Measurements from ENCODE around the gene CLCN1. TPM values are rescaled to one million over a fixed set of nuclear protein-coding genes. Genes with fewer than 3 reads are reported as not detected.

CLCN1 gene
- total RNA-seq, 1 donor from 2014 or later = not detected

DNA sequence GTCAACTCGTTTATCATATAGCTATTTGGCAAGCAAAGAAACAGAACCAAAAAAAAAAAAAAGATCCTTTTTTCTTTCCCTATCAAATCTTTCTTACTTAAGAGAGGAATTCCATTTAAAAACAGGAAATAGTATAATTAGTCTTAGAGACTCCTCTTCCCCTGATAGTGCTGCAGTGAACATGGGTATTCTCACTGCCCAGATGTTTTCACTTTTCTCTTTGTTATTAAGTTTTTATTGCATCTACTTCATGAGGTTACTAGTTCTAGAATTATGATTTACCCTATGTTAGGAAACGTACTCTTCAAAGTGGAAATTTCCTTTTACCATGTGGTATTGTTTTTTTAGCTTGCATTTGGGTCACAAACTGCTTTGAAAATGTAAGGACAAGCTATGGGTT, 19.2 kb upstream of the CLCN1 start:
- Mint-ChIP-seq H3K4me3 (no peak overlapping the region), H3K4me1 (no peaks in the 10 kb centered on the region), H3K36me3 (peaks cover 57% of the 10 kb centered on the region), H3K27ac (no peak overlapping the region), H3K9me3 (no peaks in the 10 kb centered on the region), H3K27me3 (ENCODE audit: insufficient read depth, low read depth) (peaks cover 4% of the 10 kb centered on the region)
- Histone ChIP-seq H2AFZ (replicated peaks) (no peak overlapping the region), H3K9ac (no peak overlapping the region), H4K20me1 (ENCODE audit: low read depth) (peaks cover 3% of the 10 kb centered on the region), H3K27me3 (no peaks in the 10 kb centered on the region), H3F3A (ENCODE audit: low read depth) (peaks cover 10% of the 10 kb centered on the region), H3K4me2 (no peak overlapping the region), H3K9me3 (ENCODE audit: low read depth) (no peaks in the 10 kb centered on the region), H3K79me2 (ENCODE audit: low read depth) (peaks cover 22% of the 10 kb centered on the region), H3K36me3 (peaks cover 33% of the 10 kb centered on the region), H3K4me1 (no peaks in the 10 kb centered on the region), H3K4me3 (no peak overlapping the region), H3K27ac (no peak overlapping the region)
- TF ChIP-seq EZH2 (IDR thresholded peaks at IDR 0.05) = no peak
- TF ChIP-seq, protein P1, sequence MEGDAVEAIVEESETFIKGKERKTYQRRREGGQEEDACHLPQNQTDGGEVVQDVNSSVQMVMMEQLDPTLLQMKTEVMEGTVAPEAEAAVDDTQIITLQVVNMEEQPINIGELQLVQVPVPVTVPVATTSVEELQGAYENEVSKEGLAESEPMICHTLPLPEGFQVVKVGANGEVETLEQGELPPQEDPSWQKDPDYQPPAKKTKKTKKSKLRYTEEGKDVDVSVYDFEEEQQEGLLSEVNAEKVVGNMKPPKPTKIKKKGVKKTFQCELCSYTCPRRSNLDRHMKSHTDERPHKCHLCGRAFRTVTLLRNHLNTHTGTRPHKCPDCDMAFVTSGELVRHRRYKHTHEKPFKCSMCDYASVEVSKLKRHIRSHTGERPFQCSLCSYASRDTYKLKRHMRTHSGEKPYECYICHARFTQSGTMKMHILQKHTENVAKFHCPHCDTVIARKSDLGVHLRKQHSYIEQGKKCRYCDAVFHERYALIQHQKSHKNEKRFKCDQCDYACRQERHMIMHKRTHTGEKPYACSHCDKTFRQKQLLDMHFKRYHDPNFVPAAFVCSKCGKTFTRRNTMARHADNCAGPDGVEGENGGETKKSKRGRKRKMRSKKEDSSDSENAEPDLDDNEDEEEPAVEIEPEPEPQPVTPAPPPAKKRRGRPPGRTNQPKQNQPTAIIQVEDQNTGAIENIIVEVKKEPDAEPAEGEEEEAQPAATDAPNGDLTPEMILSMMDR (IDR thresholded peaks at IDR 0.05) = no peak
- DNase-seq (ENCODE audit: low spot score) = no peak

DNA sequence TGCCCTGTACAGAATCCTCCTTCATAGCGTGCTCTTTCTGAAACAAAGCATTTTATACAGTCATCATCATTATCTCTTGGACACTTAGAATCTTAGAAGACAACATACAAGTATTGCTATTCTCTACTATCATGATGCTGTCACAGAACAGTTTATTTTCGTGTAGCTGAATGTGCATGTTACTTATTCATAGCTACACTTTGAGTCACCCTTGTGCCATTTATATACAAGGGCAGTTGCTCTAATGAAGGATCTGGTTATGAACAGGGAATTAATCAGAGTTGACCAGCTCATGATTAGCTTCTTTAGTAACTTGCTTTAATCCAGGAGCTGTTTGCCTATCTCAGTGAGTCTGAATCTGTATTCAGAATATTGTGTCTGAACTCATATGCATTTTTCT, 16.6 kb upstream of the CLCN1 start:
- Histone ChIP-seq H4K20me1 (ENCODE audit: low read depth) (peaks cover 3% of the 10 kb centered on the region), H3K27me3 (no peaks in the 10 kb centered on the region), H3K9me3 (ENCODE audit: low read depth) (no peaks in the 10 kb centered on the region), H3K4me3 (no peak overlapping the region), H3K9ac (no peak overlapping the region), H3K79me2 (ENCODE audit: low read depth) (peaks cover 6% of the 10 kb centered on the region), H3K4me2 (no peak overlapping the region), H3K27ac (no peak overlapping the region), H3K36me3 (peaks cover 36% of the 10 kb centered on the region), H2AFZ (replicated peaks) (no peak overlapping the region), H3K4me1 (no peaks in the 10 kb centered on the region), H3F3A (ENCODE audit: low read depth) (peaks cover 15% of the 10 kb centered on the region)
- no peak for TF ChIP-seq EZH2 (IDR thresholded peaks at IDR 0.05)
- no peak for TF ChIP-seq EZH2phosphoT487 (IDR thresholded peaks at IDR 0.05)
- TF ChIP-seq, protein P1 (IDR thresholded peaks at IDR 0.05) = no peak
- DNase-seq (ENCODE audit: low spot score) = no peak
- H3K36me3 Mint-ChIP-seq = peaks cover 66% of the 10 kb centered on the region
- H3K4me1 Mint-ChIP-seq = no peaks in the 10 kb centered on the region
- peaks cover 4% of the 10 kb centered on the region for H3K27me3 Mint-ChIP-seq (ENCODE audit: insufficient read depth, low read depth)
- no peak overlapping the region for H3K27ac Mint-ChIP-seq
- H3K9me3 Mint-ChIP-seq = no peaks in the 10 kb centered on the region
- no peak overlapping the region for H3K4me3 Mint-ChIP-seq

DNA sequence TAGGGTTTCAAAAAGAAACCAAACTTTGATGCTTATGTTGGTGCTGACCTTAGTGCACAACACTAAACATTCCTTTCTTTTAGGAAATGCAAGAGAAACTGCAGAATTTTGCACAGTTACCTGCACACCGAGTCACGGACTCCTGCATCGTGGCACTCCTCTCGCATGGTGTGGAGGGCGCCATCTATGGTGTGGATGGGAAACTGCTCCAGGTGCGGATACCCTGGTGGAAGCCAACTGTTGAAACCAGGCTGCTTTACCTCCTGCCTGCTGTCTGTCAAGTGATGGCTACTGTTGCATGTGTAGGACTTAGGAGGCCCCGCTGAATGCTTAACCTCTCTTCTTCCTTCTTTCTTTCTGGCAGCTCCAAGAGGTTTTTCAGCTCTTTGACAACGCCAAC, 16.1 kb upstream of the CLCN1 start:
- Histone ChIP-seq H3K9ac (no peak overlapping the region), H3F3A (ENCODE audit: low read depth) (peaks cover 16% of the 10 kb centered on the region), H3K4me3 (no peak overlapping the region), H3K4me2 (no peak overlapping the region), H3K27ac (no peak overlapping the region), H3K4me1 (no peaks in the 10 kb centered on the region), H3K79me2 (ENCODE audit: low read depth) (peaks cover 6% of the 10 kb centered on the region), H3K27me3 (no peaks in the 10 kb centered on the region), H4K20me1 (ENCODE audit: low read depth) (peaks cover 3% of the 10 kb centered on the region), H2AFZ (replicated peaks) (no peak overlapping the region), H3K9me3 (ENCODE audit: low read depth) (no peaks in the 10 kb centered on the region), H3K36me3 (peaks cover 36% of the 10 kb centered on the region)
- no peak overlapping the region for H3K27ac Mint-ChIP-seq
- H3K4me3 Mint-ChIP-seq = no peak overlapping the region
- DNase-seq (ENCODE audit: low spot score) = peak; percentile 56
- H3K9me3 Mint-ChIP-seq = no peaks in the 10 kb centered on the region
- peaks cover 2% of the 10 kb centered on the region for H3K27me3 Mint-ChIP-seq (ENCODE audit: insufficient read depth, low read depth)
- H3K36me3 Mint-ChIP-seq = peaks cover 66% of the 10 kb centered on the region
- H3K4me1 Mint-ChIP-seq = no peaks in the 10 kb centered on the region
- TF ChIP-seq, protein P1 (IDR thresholded peaks at IDR 0.05) = peak; percentile 73
- no peak for TF ChIP-seq EZH2phosphoT487 (IDR thresholded peaks at IDR 0.05)
- no peak for TF ChIP-seq EZH2 (IDR thresholded peaks at IDR 0.05)
